Stimulated activated CD8-positive, alpha-beta memory T cell treated with anti-CD3 and anti-CD28 coated beads, Interleukin-7, amount 100 ng/mL, for 24 hours (primary cell): ENCODE measurements around the gene ZBTB47.

Source experiments
- DNase-seq: peaks from one replicate; pipeline ENCODE4 v3.0.0-alpha.2; 2020; ENCODE audit warnings: low read depth

The ZBTB47 gene

DNA sequence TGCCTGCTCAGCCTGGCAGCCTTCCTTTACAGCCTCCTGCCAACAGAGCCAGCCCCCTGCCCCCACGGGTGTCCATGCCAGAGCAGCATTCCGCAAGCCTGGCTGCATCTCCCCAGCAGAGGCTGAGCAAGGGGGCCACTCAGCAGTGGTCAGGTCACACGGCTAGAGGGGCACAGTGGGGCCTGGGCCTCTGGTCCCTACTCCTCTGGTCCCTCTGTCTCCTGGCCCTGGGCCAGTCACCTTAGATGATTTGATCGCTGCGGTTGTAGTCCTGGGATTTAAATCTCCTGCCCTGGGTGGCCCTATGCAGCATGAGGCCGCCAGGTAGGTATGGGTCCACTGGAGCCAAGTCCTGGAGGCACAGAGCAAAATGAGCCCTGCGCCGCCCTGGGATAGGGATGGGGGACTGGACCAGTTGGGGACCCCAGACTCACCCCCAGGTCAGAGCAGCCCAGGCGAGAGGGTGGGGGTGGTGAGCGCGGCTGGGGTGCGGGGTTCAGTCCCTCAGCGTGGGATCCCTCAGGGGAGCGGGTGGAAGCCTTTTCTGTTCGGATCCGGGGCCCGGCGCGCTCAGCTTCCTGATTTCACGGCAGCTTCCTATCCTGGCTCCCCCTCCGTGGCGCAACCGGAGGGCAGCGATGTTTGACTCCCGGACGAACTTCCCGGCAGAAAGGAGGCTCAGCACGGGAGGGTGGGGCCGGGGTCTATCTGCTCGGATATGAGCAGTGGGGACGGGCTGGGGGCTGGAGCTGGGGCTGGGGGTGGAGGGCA, at the start of gene ZBTB47:
ZBTB47 (plus strand) TSS at position 138 of the 771 bp plus-strand sequence. CDS start 4,659 bp downstream, outside the sequence.
- no peak for DNase-seq

- no peak for DNase-seq
Measured at GRCh38 chr3:42605546-42606173, 47.8 kb upstream of the ZBTB47 start.

GRCh38 chr3:42608581-42608980, 44.9 kb upstream of the ZBTB47 start:
- no peak for DNase-seq

DNA sequence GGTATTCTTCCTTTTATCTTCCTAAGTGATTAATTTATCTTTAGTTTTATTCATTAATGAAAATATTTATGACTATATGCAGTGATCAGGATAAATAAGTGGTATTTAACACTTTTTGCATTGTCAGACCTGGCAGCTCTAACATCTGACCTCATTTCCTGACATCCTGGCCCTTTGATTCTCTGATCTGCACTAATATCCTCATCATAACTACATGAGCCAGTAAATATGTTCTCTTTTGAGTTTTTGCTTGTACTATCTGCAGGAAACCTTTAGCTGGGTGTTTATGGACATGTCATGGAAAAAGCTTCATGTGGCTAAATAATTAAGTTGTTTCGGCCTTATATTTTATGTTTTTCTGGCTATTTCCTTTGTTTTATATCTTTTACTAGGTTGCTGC, 42.5 kb upstream of the ZBTB47 start:
- no peak for DNase-seq

DNA sequence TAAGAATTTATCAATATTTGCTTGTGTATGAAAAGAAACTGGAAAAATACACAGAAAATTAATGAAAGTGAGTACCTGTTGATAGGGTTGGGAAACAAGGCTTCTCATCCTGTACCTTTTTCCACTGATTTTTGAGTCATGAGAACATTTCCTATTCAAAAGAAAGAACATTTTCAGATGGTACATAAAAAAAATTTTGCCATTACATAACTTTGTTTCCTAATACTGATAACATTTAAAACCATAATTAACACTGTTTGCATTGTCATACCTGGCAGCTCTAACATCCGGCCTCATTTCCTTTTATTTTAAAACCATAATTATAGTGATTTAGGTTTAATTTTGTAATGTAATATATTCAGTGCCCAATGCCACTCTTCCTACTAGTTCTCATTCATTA, 41.3 kb upstream of the ZBTB47 start:
- no peak for DNase-seq

DNA sequence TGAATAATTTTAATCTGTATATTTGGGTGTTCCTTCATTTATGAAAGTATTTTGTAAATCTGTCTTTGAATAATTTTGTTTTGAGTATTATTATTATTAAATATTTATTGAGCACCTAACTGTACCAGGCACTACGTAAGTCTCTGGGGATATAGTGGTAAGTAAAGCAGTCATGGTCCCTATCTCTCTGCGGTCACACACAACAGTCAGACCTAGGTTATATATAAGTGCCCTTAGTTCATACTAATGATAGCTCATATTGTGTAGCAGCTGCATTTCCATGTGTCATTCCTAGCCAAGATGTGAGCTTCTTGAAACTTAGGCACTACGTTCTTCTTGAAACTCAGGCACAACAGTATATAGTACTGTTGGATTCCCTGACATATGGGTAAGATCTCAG, 40.6 kb upstream of the ZBTB47 start:
- no peak for DNase-seq

- DNase-seq = no peak
Measured at GRCh38 chr3:42613462-42613861, 40.0 kb upstream of the ZBTB47 start.

DNA sequence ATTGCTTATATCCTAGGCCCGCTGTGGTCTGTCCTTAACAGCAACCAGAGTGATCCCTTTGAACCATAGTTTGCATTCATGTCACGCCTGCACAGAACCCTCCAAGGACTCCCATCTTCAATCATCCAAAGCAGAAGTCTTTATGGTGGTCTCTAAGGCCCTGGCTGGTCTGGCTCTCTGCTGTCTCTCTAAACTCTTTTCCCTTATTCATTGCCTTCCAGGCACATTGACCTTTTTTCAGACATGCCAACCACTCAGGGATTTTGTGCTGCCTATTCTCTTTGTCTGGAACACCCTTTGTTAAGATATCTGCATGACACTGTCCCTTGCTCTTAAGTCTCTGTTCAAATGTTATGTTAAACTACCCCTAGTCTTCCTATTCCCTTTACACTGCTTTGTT, 21.9 kb upstream of the ZBTB47 start:
- no peak for DNase-seq

- DNase-seq = no peak
Measured at GRCh38 chr3:42632146-42632545, 21.4 kb upstream of the ZBTB47 start.

DNA sequence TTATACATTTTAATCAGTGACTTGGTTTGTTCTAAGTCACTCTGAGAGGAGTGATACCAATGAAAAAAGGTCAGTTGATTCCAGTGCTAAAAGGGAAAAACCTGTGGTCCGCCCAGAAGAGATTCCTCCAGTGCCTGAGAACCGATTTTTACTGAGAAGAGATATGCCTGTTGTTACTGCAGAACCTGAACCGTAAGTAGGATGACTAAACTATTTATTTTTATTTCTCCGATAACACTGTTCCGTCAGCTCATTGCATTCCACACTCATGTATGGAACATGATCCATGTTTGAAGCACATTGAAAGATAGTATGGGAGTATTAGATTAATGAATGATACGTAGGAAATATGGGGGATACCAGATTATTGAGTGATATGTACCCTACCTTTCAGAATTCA, 20.0 kb upstream of the ZBTB47 start:
- DNase-seq = no peak

- DNase-seq = no peak
Measured at GRCh38 chr3:42635111-42635510, 18.4 kb upstream of the ZBTB47 start.

- no peak for DNase-seq
Measured at GRCh38 chr3:42637001-42637400, 16.5 kb upstream of the ZBTB47 start.

DNA sequence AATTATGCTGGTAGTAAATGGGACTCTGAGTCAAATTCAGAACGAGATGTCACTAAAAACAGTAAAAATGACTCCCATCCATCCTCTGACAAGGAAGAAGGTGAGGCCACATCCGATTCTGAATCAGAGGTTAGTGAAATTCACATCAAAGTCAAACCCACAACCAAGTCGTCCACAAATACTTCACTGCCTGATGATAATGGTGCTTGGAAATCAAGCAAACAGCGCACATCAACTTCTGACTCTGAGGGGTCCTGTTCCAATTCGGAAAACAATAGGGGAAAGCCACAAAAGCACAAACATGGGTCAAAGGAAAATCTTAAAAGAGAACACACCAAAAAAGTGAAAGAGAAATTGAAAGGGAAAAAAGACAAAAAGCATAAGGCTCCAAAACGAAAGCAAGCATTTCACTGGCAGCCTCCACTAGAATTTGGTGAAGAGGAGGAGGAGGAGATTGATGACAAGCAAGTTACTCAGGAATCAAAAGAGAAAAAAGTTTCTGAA, 15.1 kb upstream of the ZBTB47 start:
- no peak for DNase-seq

- no peak for DNase-seq
Measured at GRCh38 chr3:42639192-42639591, 14.3 kb upstream of the ZBTB47 start.

DNA sequence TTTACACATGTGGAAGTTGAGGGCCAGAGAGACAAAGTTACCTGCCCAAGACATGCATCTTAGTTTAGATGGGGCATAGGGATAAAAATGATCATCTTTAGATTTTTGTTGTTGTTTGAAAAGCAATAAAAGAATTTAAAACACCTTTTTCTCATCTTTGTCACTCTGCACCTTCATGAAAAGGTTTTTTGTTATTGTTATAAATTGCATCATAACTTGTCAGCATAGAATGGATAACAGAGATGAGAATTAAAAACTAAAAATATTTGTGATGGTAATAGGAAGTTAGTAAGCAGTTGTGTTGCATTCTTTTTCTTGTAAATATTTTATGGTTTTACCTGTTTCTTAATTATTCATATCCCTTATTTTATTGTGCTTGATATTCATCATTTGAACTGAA, 13.4 kb upstream of the ZBTB47 start:
- DNase-seq = no peak

- DNase-seq = no peak
Measured at GRCh38 chr3:42640771-42641370, 12.6 kb upstream of the ZBTB47 start.

- DNase-seq = no peak
Measured at GRCh38 chr3:42647821-42648459, 5.6 kb upstream of the ZBTB47 start.

DNA sequence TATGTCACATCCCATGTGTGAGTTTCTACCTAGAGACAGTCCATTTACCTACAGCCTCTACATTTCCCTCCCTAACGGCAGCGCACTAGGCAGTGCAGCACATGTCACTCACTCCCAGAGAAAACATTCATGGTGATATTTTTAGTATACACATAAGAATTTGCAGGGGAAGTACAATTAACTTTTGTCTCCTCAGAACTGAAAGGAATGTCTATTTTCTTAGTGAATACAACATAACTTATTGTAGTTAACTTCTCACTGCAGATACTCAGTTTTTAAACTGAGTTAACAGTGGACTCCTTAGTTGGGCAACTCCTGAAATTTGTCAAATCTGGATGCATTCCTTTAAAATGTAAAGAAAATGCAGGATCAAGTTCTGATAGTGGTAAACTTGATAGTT, 4.5 kb upstream of the ZBTB47 start:
- DNase-seq = no peak

GRCh38 chr3:42649783-42650182, 3.7 kb upstream of the ZBTB47 start:
- no peak for DNase-seq

- DNase-seq = no peak
Measured at GRCh38 chr3:42651248-42652091, 2.0 kb upstream of the ZBTB47 start.

DNA sequence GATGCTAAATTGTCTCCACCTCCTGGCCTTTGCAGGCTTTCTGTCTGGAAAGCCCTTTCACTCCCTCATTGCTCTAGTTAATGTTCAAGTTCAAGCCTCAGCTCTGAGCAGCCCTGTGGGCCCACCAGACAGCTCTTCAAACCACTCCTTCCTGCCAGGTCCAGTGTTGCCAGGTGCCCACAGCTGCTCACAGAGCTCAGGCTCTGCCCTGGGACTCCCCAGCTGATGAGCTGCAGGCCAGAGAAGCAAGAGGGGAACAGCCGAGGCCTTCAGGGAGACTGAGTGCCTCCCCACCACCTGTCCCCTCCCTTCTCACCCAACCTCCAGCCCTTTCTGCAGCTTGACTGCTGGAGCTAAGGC, 1.3 kb upstream of the ZBTB47 start:
- DNase-seq = no peak
